ENCODE data around the gene SCGN. TPM values are rescaled to one million over a fixed set of nuclear protein-coding genes. Genes with fewer than 3 reads are reported as not detected.

The SCGN gene
- polyA plus RNA-seq, 1 donor (not counting 4 experiments of a cell fraction or from before 2014, with no cell fraction given) = not detected

GRCh38 chr6:25749837-25750236, 97.8 kb downstream of the SCGN start:
- TF ChIP-seq CTCF (optimal IDR thresholded peaks at IDR 0.05 in 1 of 3, IDR thresholded peaks at IDR 0.05 in 1 of 3, conservative IDR thresholded peaks at IDR 0.05 in 1 of 3; ENCODE audit: extremely low read depth in 1 of 3, insufficient read depth in 2 of 3, low read length in 3 of 3) = no peak
- TF ChIP-seq EZH2 (IDR thresholded peaks at IDR 0.05; ENCODE audit: low read length) = no peak
- Histone ChIP-seq H3K9me3 (ENCODE audit: control insufficient read depth, low read depth, low read length) (no peaks in the 10 kb centered on the region), H3K4me1 (ENCODE audit: control insufficient read depth, extremely low read depth, insufficient read depth, low read length) (no peaks in the 10 kb centered on the region), H3K27ac (ENCODE audit: control insufficient read depth, insufficient read depth, low read length) (no peak overlapping the region), H3K4me2 (ENCODE audit: control insufficient read depth, extremely low read depth, insufficient read depth, low read depth, low read length) (no peak overlapping the region), H2AFZ (ENCODE audit: control insufficient read depth, low read length) (no peak overlapping the region), H3K36me3 (ENCODE audit: control insufficient read depth in 2 of 2, extremely low read depth in 1 of 2, insufficient read depth in 2 of 2, low read length in 2 of 2) (no peaks in the 10 kb centered on the region), H3K79me2 (ENCODE audit: control insufficient read depth, insufficient read depth, low read length) (no peaks in the 10 kb centered on the region), H3K27me3 (ENCODE audit: control insufficient read depth, extremely low read depth, insufficient read depth, low read length) (no peaks in the 10 kb centered on the region), H3K9ac (ENCODE audit: control insufficient read depth, extremely low read depth, insufficient read depth, low read length) (no peak overlapping the region), H4K20me1 (ENCODE audit: control insufficient read depth, extremely low read depth, insufficient read depth, low read length) (no peaks in the 10 kb centered on the region), H3K9me1 (ENCODE audit: control insufficient read depth, extremely low read depth, insufficient read depth, low read length) (no peaks in the 10 kb centered on the region), H3K4me3 (ENCODE audit: control insufficient read depth in 2 of 3, extremely low read depth in 1 of 3, insufficient read depth in 2 of 3, low read depth in 1 of 3, low read length in 3 of 3) (no peak overlapping the region)
- dilution Hi-C loops (cut with MboI; ENCODE audit: extremely low pct_ligation_motif_present, low sequenced_read_pairs) = no loop called here
- FAIRE-seq = no peak
- DNase-seq (ENCODE audit: low read depth, low spot score) = no peak

DNA sequence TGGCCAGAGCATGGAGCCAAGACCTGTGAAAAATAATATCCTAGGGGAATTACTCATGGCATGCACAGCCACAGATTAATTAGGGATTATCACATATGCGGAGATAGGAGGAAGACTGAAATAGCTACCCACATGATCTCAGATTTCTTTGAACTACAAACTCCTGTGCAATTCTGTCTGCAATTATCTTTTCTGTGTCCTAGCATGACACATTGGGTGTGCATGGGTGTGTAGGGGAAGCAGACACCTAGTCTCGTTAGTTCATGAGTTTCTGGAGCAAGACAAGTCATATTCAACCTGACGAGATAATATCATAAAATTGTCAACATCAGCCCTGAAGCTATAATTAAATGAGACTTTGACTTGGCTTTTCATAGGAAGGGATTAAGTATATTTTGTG, 98.9 kb downstream of the SCGN start:
- no peak overlapping the region for H3K4me2 ChIP-seq (ENCODE audit: control insufficient read depth, extremely low read depth, insufficient read depth, low read depth, low read length)
- no peak overlapping the region for H3K9ac ChIP-seq (ENCODE audit: control insufficient read depth, extremely low read depth, insufficient read depth, low read length)
- no peaks in the 10 kb centered on the region for H3K9me1 ChIP-seq (ENCODE audit: control insufficient read depth, extremely low read depth, insufficient read depth, low read length)
- no peak overlapping the region for H3K4me3 ChIP-seq (ENCODE audit: control insufficient read depth in 2 of 3, extremely low read depth in 1 of 3, insufficient read depth in 2 of 3, low read depth in 1 of 3, low read length in 3 of 3)
- no peak for FAIRE-seq
- H3K79me2 ChIP-seq (ENCODE audit: control insufficient read depth, insufficient read depth, low read length) = no peaks in the 10 kb centered on the region
- H2AFZ ChIP-seq (ENCODE audit: control insufficient read depth, low read length) = no peak overlapping the region
- TF ChIP-seq CTCF (optimal IDR thresholded peaks at IDR 0.05 in 1 of 3, IDR thresholded peaks at IDR 0.05 in 1 of 3, conservative IDR thresholded peaks at IDR 0.05 in 1 of 3; ENCODE audit: extremely low read depth in 1 of 3, insufficient read depth in 2 of 3, low read length in 3 of 3) (no peak), EZH2 (IDR thresholded peaks at IDR 0.05; ENCODE audit: low read length) (no peak)
- no peaks in the 10 kb centered on the region for H3K4me1 ChIP-seq (ENCODE audit: control insufficient read depth, extremely low read depth, insufficient read depth, low read length)
- no peaks in the 10 kb centered on the region for H4K20me1 ChIP-seq (ENCODE audit: control insufficient read depth, extremely low read depth, insufficient read depth, low read length)
- no peak overlapping the region for H3K27ac ChIP-seq (ENCODE audit: control insufficient read depth, insufficient read depth, low read length)
- H3K36me3 ChIP-seq (ENCODE audit: control insufficient read depth in 2 of 2, extremely low read depth in 1 of 2, insufficient read depth in 2 of 2, low read length in 2 of 2) = no peaks in the 10 kb centered on the region
- H3K9me3 ChIP-seq (ENCODE audit: control insufficient read depth, low read depth, low read length) = no peaks in the 10 kb centered on the region
- H3K27me3 ChIP-seq (ENCODE audit: control insufficient read depth, extremely low read depth, insufficient read depth, low read length) = no peaks in the 10 kb centered on the region
- no peak for DNase-seq (ENCODE audit: low read depth, low spot score)
- dilution Hi-C loops (cut with MboI; ENCODE audit: extremely low pct_ligation_motif_present, low sequenced_read_pairs) = no loop called here

Other genes with a start within 250 kb of the SCGN start
- not detected in 3 replicates for gene SLC17A4, start 102.5 kb downstream of the SCGN start, polyA plus RNA-seq
- not detected in 3 replicates for gene SLC17A1, start 179.8 kb downstream of the SCGN start, polyA plus RNA-seq
- not detected in 3 replicates for gene SLC17A3, start 222.0 kb downstream of the SCGN start, polyA plus RNA-seq